PC-3 (cell line): ENCODE results near the gene SOCS6.
"Not testable (repeated sequence)": the region's sequence is repeated elsewhere in the genome, so short reads cannot be mapped to it uniquely, and the experiment has no call there.

Source experiments
- CTCF ChIP-seq: fragments of 300-600 bp; sonication (generic); conservative IDR thresholded peaks from 2 replicates; pipeline ENCODE4 v1.5.1; 2017; ENCODE audit warnings: antibody characterized with exemption, low read depth, mild to moderate bottlenecking, low read length
- EZH2 ChIP-seq: fragments of 300-600 bp; sonication (generic); IDR thresholded peaks from one replicate; pipeline ENCODE4 v1.6.1; 2017; ENCODE audit warnings: antibody characterized with exemption, mild to moderate bottlenecking, low read length; ENCODE audit not compliant: unreplicated experiment
- EZH2phosphoT487 ChIP-seq: fragments of 300-600 bp; sonication (generic); IDR thresholded peaks from 2 replicates; pipeline ENCODE4 v1.6.1; 2018; ENCODE audit warnings: mild to moderate bottlenecking, antibody characterized with exemption, low read length, borderline replicate concordance

- not testable (repeated sequence) for TF ChIP-seq CTCF, EZH2, EZH2phosphoT487
Measured at GRCh38 chr18:70358105-70358406, 69.2 kb downstream of the SOCS6 start.
